OCI-LY3 (cell line): Measurements from ENCODE around the gene SLX4.

Source experiments
- H2AFZ ChIP-seq: fragments of 200-600, 300-600 bp; shearing (Covaris generic); 2 replicates; pipeline ENCODE4 v1.6.0; 2014; ENCODE audit warnings: antibody characterized with exemption, low read depth, low read length
- H3K27ac ChIP-seq: fragments of 200-600, 300-600 bp; sonication (generic); 2 replicates; pipeline ENCODE4 v1.5.1; 2014; ENCODE audit warnings: mild to moderate bottlenecking, low read length, moderate library complexity, mixed read lengths
- H3K27me3 ChIP-seq: fragments of 200-600, 300-600 bp; sonication (generic); 2 replicates; pipeline ENCODE4 v1.6.1; 2014; ENCODE audit warnings: low read depth, low read length, mixed read lengths
- H3K36me3 ChIP-seq: fragments of 200-600, 300-600 bp; sonication (generic); replicated peaks from 2 replicates; pipeline ENCODE3; 2014; ENCODE audit warnings: low read depth, low read length, mixed read lengths
- H3K4me1 ChIP-seq: fragments of 300-600, 200-600 bp; sonication (generic); 2 replicates; pipeline ENCODE4 v1.6.1; 2014; ENCODE audit warnings: low read length, mixed read lengths
- H3K4me2 ChIP-seq: fragments of 200-600, 300-600 bp; sonication (generic); 2 replicates; pipeline ENCODE4 v1.6.1; 2014; ENCODE audit warnings: low read length, mixed read lengths
- H3K4me3 ChIP-seq: fragments of 300-600, 200-600 bp; sonication (generic); 2 replicates; pipeline ENCODE4 v1.5.1; 2014; ENCODE audit warnings: antibody characterized with exemption, mild to moderate bottlenecking, low read length, moderate library complexity
- H3K79me2 ChIP-seq: fragments of 300-600, 200-600 bp; shearing (Covaris generic); 2 replicates; pipeline ENCODE4 v1.6.1; 2014; ENCODE audit warnings: mild to moderate bottlenecking, low read length, mixed read lengths
- H3K9ac ChIP-seq: fragments of 300-600, 200-600 bp; shearing (Covaris generic); 2 replicates; pipeline ENCODE4 v1.6.0; 2014; ENCODE audit warnings: mild to moderate bottlenecking, low read length, moderate library complexity
- H3K9me3 ChIP-seq: fragments of 200-600, 300-600 bp; shearing (Covaris generic); 2 replicates; pipeline ENCODE4 v1.6.1; 2014; ENCODE audit warnings: low read length, mixed read lengths; ENCODE audit not compliant: insufficient read depth
- H4K20me1 ChIP-seq: fragments of 200-600, 300-600 bp; sonication (generic); 2 replicates; pipeline ENCODE4 v1.6.1; 2016; ENCODE audit warnings: low read length, mixed read lengths; ENCODE audit not compliant: insufficient read depth
- EZH2phosphoT487 ChIP-seq: fragments of 200-600 bp; shearing (Covaris generic); IDR thresholded peaks from 2 replicates; pipeline ENCODE4 v1.6.1; 2018; ENCODE audit warnings: antibody characterized with exemption, mixed run types, low read depth
- TF ChIP-seq, protein P1 (sequence below): fragments of 200-600, 300-600 bp; sonication (generic); IDR thresholded peaks from 2 replicates; pipeline ENCODE4 v1.5.1; 2014; ENCODE audit warnings: antibody characterized with exemption, low read length, low read depth

The SLX4 gene

DNA sequence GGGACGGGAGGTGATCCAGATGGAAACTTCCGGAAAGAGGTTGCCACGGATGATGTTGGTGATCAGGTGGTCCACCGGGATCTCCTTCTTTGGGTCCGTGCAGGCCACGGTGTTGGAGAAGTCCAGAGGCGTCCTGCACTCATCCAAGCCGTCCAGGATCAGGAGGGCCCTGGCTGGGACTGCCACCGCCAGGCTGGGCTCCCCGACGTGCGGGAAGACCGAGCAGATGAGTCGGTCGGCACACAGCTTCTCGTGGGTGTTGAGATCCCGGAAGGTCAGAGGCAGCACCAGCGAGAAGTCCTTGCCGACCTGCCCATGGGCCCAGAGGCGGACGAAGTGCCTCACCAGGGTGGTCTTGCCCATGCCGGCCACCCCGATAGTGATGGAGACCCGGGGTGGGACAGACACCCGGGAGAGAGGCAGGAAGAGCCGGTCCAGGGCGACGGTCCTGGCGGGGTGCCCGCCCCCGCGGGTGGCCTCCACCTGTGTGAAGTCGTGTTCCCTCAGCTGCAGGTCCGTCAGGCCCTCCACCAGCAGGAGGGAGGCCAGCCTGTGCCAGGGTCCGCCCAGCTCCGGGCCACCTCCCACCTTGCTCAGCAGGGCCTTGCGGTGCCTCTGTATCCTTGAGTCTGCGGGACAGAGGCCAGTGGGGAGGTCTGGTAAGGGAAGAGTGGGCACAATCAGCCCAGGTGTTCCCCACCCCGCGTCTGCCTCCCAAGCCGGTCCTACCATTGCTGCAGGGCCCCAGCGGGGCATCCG is 47.1 kb downstream of the SLX4 start:
- Histone ChIP-seq H3K79me2 (no peaks in the 10 kb centered on the region), H3K4me2 (no peak overlapping the region), H3K4me1 (no peaks in the 10 kb centered on the region), H3K27me3 (no peaks in the 10 kb centered on the region), H3K9me3 (no peaks in the 10 kb centered on the region), H3K27ac (no peak overlapping the region), H3K4me3 (no peak overlapping the region), H3K9ac (no peak overlapping the region), H3K36me3 (no peaks in the 10 kb centered on the region), H4K20me1 (no peaks in the 10 kb centered on the region), H2AFZ (no peak overlapping the region)
- TF ChIP-seq EZH2phosphoT487: no peak
- TF ChIP-seq, protein P1, sequence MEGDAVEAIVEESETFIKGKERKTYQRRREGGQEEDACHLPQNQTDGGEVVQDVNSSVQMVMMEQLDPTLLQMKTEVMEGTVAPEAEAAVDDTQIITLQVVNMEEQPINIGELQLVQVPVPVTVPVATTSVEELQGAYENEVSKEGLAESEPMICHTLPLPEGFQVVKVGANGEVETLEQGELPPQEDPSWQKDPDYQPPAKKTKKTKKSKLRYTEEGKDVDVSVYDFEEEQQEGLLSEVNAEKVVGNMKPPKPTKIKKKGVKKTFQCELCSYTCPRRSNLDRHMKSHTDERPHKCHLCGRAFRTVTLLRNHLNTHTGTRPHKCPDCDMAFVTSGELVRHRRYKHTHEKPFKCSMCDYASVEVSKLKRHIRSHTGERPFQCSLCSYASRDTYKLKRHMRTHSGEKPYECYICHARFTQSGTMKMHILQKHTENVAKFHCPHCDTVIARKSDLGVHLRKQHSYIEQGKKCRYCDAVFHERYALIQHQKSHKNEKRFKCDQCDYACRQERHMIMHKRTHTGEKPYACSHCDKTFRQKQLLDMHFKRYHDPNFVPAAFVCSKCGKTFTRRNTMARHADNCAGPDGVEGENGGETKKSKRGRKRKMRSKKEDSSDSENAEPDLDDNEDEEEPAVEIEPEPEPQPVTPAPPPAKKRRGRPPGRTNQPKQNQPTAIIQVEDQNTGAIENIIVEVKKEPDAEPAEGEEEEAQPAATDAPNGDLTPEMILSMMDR: no peak

DNA sequence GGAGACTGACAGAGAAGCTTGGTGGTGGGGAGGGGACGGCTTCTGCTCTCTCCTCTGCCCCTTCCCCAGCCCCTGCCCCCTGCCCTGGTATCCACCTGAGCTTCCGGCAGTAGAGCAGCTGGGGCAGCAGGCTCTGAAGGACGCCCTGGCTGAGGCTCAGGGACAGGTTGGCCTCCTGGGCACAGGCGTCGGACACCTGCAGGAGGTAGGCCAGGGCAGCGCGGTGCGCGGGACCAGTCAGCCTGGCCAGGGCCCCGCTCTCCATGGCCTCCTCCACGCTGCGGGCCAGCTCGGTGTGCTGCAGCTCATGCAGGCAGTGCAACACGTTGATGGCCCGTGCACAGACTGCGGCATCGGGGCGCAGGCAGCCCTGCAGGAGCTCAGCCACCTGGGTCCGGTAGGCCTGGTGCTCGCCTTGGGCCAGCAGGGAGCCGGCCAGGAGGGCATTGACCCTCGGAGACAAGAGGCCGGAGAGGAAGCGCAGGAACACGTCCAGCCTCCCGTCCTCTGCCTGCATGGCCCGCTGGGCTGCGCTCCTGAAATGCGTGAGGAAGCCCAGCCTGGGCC is 48.4 kb downstream of the SLX4 start:
- H3K27me3 ChIP-seq: no peaks in the 10 kb centered on the region
- H3K4me2 ChIP-seq: no peak overlapping the region
- H4K20me1 ChIP-seq: no peaks in the 10 kb centered on the region
- no peak overlapping the region for H3K27ac ChIP-seq
- H3K4me3 ChIP-seq: no peak overlapping the region
- no peak overlapping the region for H2AFZ ChIP-seq
- H3K9ac ChIP-seq: no peak overlapping the region
- TF ChIP-seq EZH2phosphoT487: no peak
- TF ChIP-seq, protein P1: no peak
- no peaks in the 10 kb centered on the region for H3K9me3 ChIP-seq
- no peaks in the 10 kb centered on the region for H3K4me1 ChIP-seq
- no peaks in the 10 kb centered on the region for H3K36me3 ChIP-seq
- H3K79me2 ChIP-seq: no peaks in the 10 kb centered on the region

DNA sequence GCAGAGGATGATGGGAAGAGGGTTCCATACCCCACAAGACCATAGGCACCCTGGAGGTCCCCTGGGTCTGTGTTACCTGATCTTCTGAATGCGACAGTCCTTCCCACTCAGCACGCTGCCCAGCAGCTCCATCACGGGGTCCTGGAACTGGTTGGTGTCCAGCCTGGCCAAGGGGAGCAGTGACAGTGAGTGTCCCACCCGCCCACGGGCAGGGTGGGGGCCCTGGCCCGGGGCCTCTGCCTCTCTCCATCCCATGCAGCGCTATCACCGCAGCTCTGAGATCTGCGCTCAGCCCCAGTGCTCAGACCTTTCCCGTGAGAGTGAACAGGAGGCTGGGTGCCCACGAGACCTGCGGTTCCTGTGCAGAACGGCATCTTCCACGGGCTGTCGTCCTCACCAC is 49.8 kb downstream of the SLX4 start:
- H3K4me1 ChIP-seq: no peaks in the 10 kb centered on the region
- no peak overlapping the region for H2AFZ ChIP-seq
- H3K27ac ChIP-seq: no peak overlapping the region
- no peak overlapping the region for H3K4me2 ChIP-seq
- no peaks in the 10 kb centered on the region for H3K27me3 ChIP-seq
- no peak overlapping the region for H3K9ac ChIP-seq
- TF ChIP-seq, protein P1: no peak
- TF ChIP-seq EZH2phosphoT487: no peak
- H3K4me3 ChIP-seq: no peak overlapping the region
- no peaks in the 10 kb centered on the region for H4K20me1 ChIP-seq
- no peaks in the 10 kb centered on the region for H3K9me3 ChIP-seq
- no peaks in the 10 kb centered on the region for H3K36me3 ChIP-seq
- H3K79me2 ChIP-seq: no peaks in the 10 kb centered on the region

DNA sequence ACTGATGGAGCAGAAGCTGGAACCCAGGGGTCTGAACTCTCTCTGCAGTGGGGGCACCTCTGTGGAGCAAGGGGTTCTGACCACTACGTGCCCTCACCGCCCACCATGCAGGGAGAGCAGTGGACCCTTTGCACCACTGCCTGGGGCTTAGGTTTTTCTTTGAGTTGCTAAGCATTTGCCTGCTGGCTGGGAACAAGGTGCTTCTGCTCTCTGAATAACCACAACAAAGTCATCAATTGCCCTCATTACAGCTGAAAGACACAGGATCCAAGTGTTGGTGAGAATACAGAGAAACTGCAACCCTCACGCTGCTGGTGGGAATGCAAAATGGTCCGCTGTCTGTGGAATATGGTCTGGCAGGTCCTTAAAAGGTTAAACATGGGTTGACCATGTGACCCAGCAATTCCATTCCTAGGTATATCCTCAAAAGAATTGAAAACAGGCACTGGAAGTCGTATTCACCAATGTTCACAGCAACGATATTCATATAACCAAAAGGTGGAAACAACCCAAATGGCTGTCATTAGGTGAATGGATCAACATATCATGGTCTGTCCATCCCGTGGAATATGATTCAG is 57.0 kb downstream of the SLX4 start:
- Histone ChIP-seq H4K20me1 (no peaks in the 10 kb centered on the region), H3K4me2 (no peak overlapping the region), H3K9me3 (no peaks in the 10 kb centered on the region), H2AFZ (no peak overlapping the region), H3K36me3 (no peaks in the 10 kb centered on the region), H3K79me2 (no peaks in the 10 kb centered on the region), H3K4me1 (no peaks in the 10 kb centered on the region), H3K4me3 (no peak overlapping the region), H3K9ac (no peak overlapping the region), H3K27me3 (no peaks in the 10 kb centered on the region), H3K27ac (no peak overlapping the region)
- TF ChIP-seq EZH2phosphoT487: no peak
